Right lobe of liver (tissue), 4 donors: ENCODE measurements around the gene DHX57.

ENCODE experiments used
- POLR2A ChIP-seq: fragments of 450-650 bp; IDR thresholded peaks from one replicate; pipeline ENCODE4 v1.6.1; 2017; ENCODE audit warnings: antibody characterized with exemption, mild to moderate bottlenecking
- TF ChIP-seq, protein P1 (sequence below), 4 donors: fragments of 200-600 bp in 3 of 4; fragments of 450-650 bp in 1 of 4; IDR thresholded peaks; one replicate each; pipeline versions ENCODE4 v1.5.1 to v1.8.0; 2016 to 2022; ENCODE audit warnings: antibody characterized with exemption in 4 of 4, mild to moderate bottlenecking in 2 of 4
- donor health status: DM: no; HTN: no; CAD: no.
- donor health status: DM: no; HTN: no; CAD: no.
- donor health status: DM: no; HTN: yes; CAD: no.

DNA sequence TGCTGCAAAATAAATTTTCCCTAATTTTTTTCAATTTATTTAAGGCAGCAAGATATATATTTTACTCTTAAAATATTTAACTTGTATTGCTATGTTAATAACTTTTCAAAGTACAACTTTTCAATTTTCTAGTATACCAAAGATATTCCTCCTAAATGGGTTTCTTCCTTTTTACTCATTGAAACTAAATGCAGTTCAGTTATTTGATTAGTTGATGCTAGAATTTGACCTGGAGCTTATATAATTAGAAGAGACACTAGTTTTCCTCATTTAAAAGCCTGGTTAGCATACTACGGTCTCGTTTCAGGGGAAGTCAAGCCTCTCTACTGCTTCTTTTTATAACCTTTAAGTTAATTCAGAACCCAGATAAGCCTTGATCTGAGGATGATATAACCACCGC, 13.8 kb upstream of the DHX57 start, which contains the start of gene ARHGEF33:
- TF ChIP-seq POLR2A: no peak
- TF ChIP-seq, protein P1, sequence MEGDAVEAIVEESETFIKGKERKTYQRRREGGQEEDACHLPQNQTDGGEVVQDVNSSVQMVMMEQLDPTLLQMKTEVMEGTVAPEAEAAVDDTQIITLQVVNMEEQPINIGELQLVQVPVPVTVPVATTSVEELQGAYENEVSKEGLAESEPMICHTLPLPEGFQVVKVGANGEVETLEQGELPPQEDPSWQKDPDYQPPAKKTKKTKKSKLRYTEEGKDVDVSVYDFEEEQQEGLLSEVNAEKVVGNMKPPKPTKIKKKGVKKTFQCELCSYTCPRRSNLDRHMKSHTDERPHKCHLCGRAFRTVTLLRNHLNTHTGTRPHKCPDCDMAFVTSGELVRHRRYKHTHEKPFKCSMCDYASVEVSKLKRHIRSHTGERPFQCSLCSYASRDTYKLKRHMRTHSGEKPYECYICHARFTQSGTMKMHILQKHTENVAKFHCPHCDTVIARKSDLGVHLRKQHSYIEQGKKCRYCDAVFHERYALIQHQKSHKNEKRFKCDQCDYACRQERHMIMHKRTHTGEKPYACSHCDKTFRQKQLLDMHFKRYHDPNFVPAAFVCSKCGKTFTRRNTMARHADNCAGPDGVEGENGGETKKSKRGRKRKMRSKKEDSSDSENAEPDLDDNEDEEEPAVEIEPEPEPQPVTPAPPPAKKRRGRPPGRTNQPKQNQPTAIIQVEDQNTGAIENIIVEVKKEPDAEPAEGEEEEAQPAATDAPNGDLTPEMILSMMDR (IDR thresholded peaks at IDR 0.05): no peak
